Left lung (tissue), 14 donors: ENCODE results near the gene ZNF892. TPM values are rescaled to one million over a fixed set of nuclear protein-coding genes. Genes with fewer than 3 reads are reported as not detected.
A peak's percentile ranks its signal among the peaks of the same experiment; 100 is the strongest.

Experiments used
- ATAC-seq: fragments of 200-7000 bp; cut with Tn5 transposase; one replicate; pipeline ENCODE4 v1.9.1; 2020; ENCODE audit warnings: moderate library complexity
- DNase-seq, 4 donors: peaks; one replicate each; pipeline ENCODE4 v3.0.0-alpha.2; 2013 to 2020
- H3K27ac ChIP-seq, 2 donors: fragments of 200-600 bp; sonication (generic) in 1 of 2; one replicate each; pipeline versions ENCODE4 v1.5.0 to v1.8.0; 2020 to 2021
- H3K27me3 ChIP-seq, 2 donors: fragments of 200-600 bp; sonication (generic) in 1 of 2; one replicate each; pipeline versions ENCODE4 v1.5.0 to v1.8.0; 2020 to 2021
- H3K36me3 ChIP-seq, 2 donors: fragments of 200-600 bp; sonication (generic) in 1 of 2; one replicate each; pipeline versions ENCODE4 v1.5.0 to v1.8.0; 2020 to 2021
- H3K4me1 ChIP-seq, 2 donors: fragments of 200-600 bp; one replicate each; pipeline ENCODE4 v1.8.0; 2021
- H3K4me3 ChIP-seq, 2 donors: fragments of 200-600 bp; sonication (generic) in 1 of 2; one replicate each; pipeline versions ENCODE4 v1.5.0 to v1.8.0; 2020 to 2021; ENCODE audit warnings: mild to moderate bottlenecking in 1 of 2
- H3K9me3 ChIP-seq, 2 donors: fragments of 200-600 bp; sonication (generic) in 1 of 2; one replicate each; pipeline versions ENCODE4 v1.5.0 to v1.8.0; 2020 to 2021
- CTCF ChIP-seq, 2 donors: fragments of 200-600 bp; sonication (generic) in 1 of 2; IDR thresholded peaks; one replicate each; pipeline versions ENCODE4 v1.5.0 to v1.8.0; 2021; ENCODE audit warnings: antibody characterized with exemption in 2 of 2
- intact Hi-C, 2 donors: fragments of 100-400 bp; cut with DNase I; formaldehyde crosslinking; loops; one replicate each; pipeline versions ENCODE4 v1.11.2 to v1.14.2; 2022
- long read RNA-seq, 12 donors: library from polyadenylated mRNA in 2 of 12; unstranded in 2 of 12; transcript quantifications; one replicate each; pipeline ENCODE4 v2.0.0 and lab custom pipeline, GENCODE V29; 2019 to 2026
- polyA plus RNA-seq, 6 donors: library from polyadenylated mRNA; unstranded; fragments of 120-200 nt; gene quantifications; one replicate each; pipeline ENCODE4 v1.2.1, GENCODE V29; 2013; ENCODE audit not compliant: insufficient read length in 6 of 6
- total RNA-seq, 2 donors: library from RNA; stranded (reverse); fragmentation: NEBNext Ultra II Directional; extraction: Animal tissue kit (Norgen Biotek cat#: 25700); gene quantifications; one replicate each; pipeline ENCODE4 v1.2.1, GENCODE V29; 2021
- donor health status: DM: no; HTN: yes; CAD: no.
- donor health status: DM: no; HTN: no; CAD: no.

The ZNF892 gene
- total RNA-seq = 1 to 10 TPM; 4.3 to 5.0 TPM
- 1 to 10 TPM; 4.6 to 5.6 (median 5.1) TPM for polyA plus RNA-seq
- long read RNA-seq, donor 1, partial matches to known transcripts = 0 of 3 reads
- long read RNA-seq, donor 1, other reads (novel, unspliced or antisense) = 0 of 3 reads
- long read RNA-seq, donor 2, partial matches to known transcripts = 0 of 1 reads
- long read RNA-seq, donor 2, other reads (novel, unspliced or antisense) = 0 of 1 reads
- long read RNA-seq, donor 3 = 0 reads
- long read RNA-seq, donor 4, partial matches to known transcripts = 0 of 2 reads
- long read RNA-seq, donor 4, other reads (novel, unspliced or antisense) = 1 of 2 reads
- long read RNA-seq, donor 5, partial matches to known transcripts = 0 of 2 reads
- long read RNA-seq, donor 5, other reads (novel, unspliced or antisense) = 0 of 2 reads
- long read RNA-seq, donor 6 = 0 reads
- long read RNA-seq, donor 7 = 0 reads
- long read RNA-seq, donor 8 = 0 reads
- long read RNA-seq, donor 9 = 0 reads
- long read RNA-seq, donor 10, partial matches to known transcripts = 0 of 2 reads
- long read RNA-seq, donor 10, other reads (novel, unspliced or antisense) = 2 of 2 reads
- long read RNA-seq, donor 11, partial matches to known transcripts = 0 of 1 reads
- long read RNA-seq, donor 11, other reads (novel, unspliced or antisense) = 0 of 1 reads
- long read RNA-seq, donor 12, partial matches to known transcripts = 0 of 1 reads
- long read RNA-seq, donor 12, other reads (novel, unspliced or antisense) = 0 of 1 reads

DNA sequence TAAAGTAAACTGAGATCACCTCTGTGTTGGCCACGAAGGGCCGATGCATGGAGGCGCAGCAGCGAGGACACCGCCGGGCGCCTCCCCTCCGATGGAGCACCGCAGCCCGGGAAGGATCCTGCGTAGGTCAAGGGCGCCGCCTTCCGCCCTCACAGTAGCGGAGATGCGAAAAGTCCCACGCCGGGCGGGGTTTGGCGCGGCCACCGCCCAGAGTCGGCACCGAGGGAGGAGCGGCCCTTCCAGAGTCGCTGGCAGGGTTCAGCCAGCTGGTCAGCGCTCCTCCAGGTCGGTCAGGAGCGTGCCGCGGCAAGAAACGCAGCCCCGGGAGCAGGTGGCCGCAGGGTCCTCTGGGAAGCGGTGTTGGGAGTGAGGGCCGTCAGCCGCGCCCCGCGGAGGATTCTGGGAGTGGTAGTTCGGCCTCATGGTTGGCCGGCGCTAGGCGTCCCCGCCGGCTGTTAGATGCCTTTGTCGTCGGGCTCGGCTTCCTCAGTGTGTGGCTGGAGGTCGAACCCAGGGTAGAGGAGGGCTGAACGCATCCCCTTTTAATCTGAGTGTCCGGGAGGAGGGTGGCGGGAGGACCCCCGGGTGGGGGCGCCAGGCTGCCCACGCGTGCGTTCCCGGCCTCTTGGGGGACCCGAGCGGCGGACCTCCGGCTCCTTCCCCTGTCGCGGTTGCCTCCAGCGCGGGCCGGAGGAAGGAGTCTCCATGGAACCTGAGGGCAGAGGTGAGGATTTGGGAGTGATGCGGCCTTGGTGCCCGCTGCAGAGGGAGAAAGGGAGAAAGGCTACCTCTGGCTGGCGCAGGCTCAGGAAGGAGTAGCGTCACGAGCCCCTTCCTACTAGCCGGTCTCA lies at the start of gene ZNF892:
Gene ZNF892, plus strand, starts transcription at position 411 of the 851 bp plus-strand sequence. Its CDS starts 295 bp downstream, at position 706.
- H3K27ac ChIP-seq = peak within 1 kb of the TSS; percentile 81 to 86
- peak within 1 kb of the TSS; percentile 69 to 72 for H3K4me3 ChIP-seq
- intact Hi-C loops = no loop called here
- H3K36me3 ChIP-seq = peaks cover 0 to 27% of the 10 kb centered on the region in 2 donors
- TF ChIP-seq CTCF (IDR thresholded peaks at IDR 0.05) = no peak
- H3K9me3 ChIP-seq = peaks cover 0 to 23% of the 10 kb centered on the region in 2 donors
- ATAC-seq = peak; percentile 99
- DNase-seq = peak; percentile 84 to 98 (median 91)
- H3K27me3 ChIP-seq = no peaks in the 10 kb centered on the region
- H3K4me1 ChIP-seq = peaks cover 0 to 3% of the 10 kb centered on the region in 2 donors

DNA sequence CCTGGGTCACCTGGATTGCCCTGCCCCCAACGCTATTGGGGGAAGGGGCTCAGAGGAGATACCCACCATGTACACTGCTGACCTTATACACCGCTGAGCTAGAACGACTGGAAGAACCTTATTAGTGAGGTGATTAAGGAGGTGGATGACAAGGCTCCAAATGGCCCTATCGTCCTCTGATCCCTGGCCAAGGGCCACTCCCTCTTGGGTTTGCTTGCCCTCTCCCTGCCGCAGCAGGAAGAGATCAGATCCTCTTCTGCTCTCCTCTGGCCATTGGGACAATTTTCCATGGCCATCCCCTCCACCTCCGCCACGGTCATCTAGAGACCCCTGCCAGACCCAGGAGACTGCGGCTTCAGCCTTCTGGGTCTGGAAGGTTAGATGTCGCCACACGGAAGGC lies 48.9 kb upstream of the ZNF892 start:
- Histone ChIP-seq H3K27me3 (no peaks in the 10 kb centered on the region), H3K36me3 (peaks cover 0 to 34% of the 10 kb centered on the region in 2 donors), H3K27ac (no peak overlapping the region), H3K4me1 (peaks cover 11 to 15% of the 10 kb centered on the region in 2 donors), H3K9me3 (peaks cover 0 to 19% of the 10 kb centered on the region in 2 donors), H3K4me3 (peak overlapping the region; percentile 61 to 72)
- TF ChIP-seq CTCF (IDR thresholded peaks at IDR 0.05) = no peak
- ATAC-seq (no peak), DNase-seq (no peak)
- intact Hi-C loops = no loop called here

- DNase-seq (peak; percentile 35 to 85 (median 40)), ATAC-seq (peak; percentile 67)
- peaks cover 11 to 16% of the 10 kb centered on the region in 2 donors for H3K4me1 ChIP-seq
- H3K27me3 ChIP-seq = no peaks in the 10 kb centered on the region
- TF ChIP-seq CTCF (IDR thresholded peaks at IDR 0.05) = no peak
- peaks cover 0 to 13% of the 10 kb centered on the region in 2 donors for H3K9me3 ChIP-seq
- peak overlapping the region; percentile 61 to 72 for H3K4me3 ChIP-seq
- H3K27ac ChIP-seq = peak overlapping the region in 1 of 2 donors; percentile 69
- intact Hi-C loops = no loop called here
- peaks cover 0 to 29% of the 10 kb centered on the region in 2 donors for H3K36me3 ChIP-seq
Observed at GRCh38 chr2:95158891-95159619, 48.3 kb upstream of the ZNF892 start.

- Histone ChIP-seq H3K4me3 (peak within 1 kb of the TSS; percentile 61 to 72), H3K27ac (peak within 1 kb of the TSS; percentile 69 to 73), H3K9me3 (peaks cover 0 to 10% of the 10 kb centered on the region in 2 donors), H3K4me1 (peaks cover 17 to 25% of the 10 kb centered on the region in 2 donors), H3K27me3 (no peaks in the 10 kb centered on the region), H3K36me3 (peaks cover 0 to 21% of the 10 kb centered on the region in 2 donors)
- intact Hi-C loops = no loop called here
- DNase-seq (peak; percentile 33 to 94 (median 82)), ATAC-seq (peak; percentile 94)
- no peak for TF ChIP-seq CTCF (IDR thresholded peaks at IDR 0.05)
Observed at GRCh38 chr2:95159690-95160449, 47.5 kb upstream of the ZNF892 start, which contains the start of gene ZNF514. Gene ZNF514 (minus strand): TSS chr2:95159848. CDS start chr2:95153253, 6,595 bp downstream.
